Fibroblast of skin of back (primary cell): ENCODE data around the gene ABCG2. TPM values are rescaled to one million over a fixed set of nuclear protein-coding genes. Genes with fewer than 3 reads are reported as not detected.
A peak's percentile ranks its signal among the peaks of the same experiment; 100 is the strongest.

Experiments
- DNase-seq: peaks from one replicate; pipeline ENCODE4 v3.0.0-alpha.2; 2013
- polyA plus RNA-seq, 2 experiments: library from polyadenylated mRNA; unstranded; fragments of 120-200 nt; gene quantifications; one replicate each; pipeline ENCODE4 v1.2.1, GENCODE V29; 2013; ENCODE audit not compliant: insufficient read length in 2 of 2

The ABCG2 gene
- 0.20 TPM for polyA plus RNA-seq (2013, experiment 1 of 2; ENCODE audit: insufficient read length)
- 0.07 TPM for polyA plus RNA-seq (2013, experiment 2 of 2; ENCODE audit: insufficient read length)

DNA sequence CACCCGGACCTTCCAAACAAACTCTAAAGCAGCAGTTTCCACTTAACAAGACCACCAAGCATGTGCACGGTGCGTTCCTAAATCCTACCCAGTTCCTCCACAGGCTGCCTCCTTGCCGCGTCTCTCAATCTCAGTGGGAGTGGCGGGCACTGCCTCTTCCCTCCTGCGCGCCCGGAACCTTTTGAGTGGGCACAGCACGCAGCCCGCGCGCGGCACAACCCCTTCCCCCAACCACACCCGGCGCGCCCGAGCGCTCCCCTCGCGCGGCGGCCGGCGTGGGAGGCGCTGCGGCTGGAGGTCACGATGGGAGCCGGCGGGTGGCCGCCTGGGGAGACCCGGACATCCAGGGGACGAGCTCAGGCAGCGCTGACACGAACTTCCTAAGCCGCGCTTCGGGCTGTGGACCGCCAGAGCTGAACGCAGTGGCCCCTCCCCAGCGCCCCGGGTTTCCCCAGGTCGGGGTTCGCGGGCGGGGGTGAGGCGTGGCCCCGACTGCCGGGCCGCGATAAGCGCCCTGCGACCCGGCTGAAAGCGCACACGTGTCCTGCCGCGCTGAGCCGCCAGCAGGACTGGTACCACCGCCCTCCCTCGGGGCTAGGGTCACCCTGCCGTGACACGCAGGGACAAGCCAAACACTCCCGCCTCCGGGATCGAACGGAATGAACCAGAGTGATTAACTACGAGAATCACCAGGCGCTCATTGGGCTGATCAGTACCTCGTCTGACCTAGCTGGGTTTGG, at the start of gene ABCG2:
TSS of gene ABCG2 (minus strand) at position 151 of the 740 bp plus-strand sequence. CDS start 18,644 bp downstream, outside the sequence.
- DNase-seq = peak; percentile 48

DNA sequence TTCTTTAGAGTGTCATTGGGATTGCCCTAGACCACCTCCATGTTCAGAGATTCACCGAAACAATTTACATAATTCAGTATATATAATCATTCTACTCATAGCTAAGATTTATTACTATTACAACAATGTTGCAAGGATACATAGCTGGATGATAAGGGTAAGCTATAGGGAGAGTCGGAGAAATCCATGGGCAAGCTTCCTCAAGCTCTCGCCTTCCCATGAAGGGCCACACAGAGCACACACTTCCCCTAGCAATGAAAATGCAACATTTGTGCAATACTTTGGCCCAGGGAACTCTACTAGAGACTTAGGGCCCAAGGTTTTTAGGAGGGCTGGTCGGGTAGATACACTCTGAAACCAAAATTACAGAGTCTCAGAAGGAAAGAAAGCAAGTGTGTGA, 49.7 kb upstream of the ABCG2 start:
- DNase-seq = no peak

DNA sequence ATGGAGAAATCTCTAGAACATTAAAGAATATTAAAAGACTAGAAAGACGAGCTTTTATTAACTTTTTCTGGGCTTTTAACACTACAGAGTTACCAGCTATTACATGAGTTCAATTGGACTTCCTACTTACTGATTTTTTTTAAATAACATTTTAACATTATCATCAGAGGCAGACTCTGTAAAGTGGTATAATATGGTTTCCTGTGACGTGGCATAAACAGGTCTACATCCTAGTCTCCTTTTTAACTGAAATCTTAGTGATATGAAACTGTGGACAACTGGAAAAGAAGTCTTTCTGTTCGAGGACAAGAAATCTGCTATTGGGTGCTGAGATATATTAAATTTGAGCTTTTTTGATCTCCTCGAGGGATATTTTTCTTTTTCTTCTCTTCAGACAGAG, 48.7 kb upstream of the ABCG2 start:
- DNase-seq = no peak

DNA sequence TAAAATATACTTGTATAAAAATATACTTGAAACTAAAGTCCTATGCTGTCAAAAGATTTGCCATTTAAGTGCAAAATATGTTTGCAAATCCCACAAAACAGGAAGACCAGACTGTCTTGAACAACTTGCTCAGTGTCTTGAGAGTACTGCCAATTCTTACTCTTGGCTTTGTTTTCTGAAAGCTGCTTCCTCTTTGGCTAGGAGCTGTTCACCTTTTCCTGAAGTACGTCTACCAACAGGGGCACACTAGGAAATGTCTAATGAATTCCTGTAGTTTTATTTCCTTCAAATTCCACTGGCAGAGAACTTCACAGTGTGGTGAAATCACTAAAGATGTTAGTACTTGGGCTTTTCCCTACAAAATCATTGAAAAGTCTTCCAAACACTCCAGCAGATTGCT, 46.4 kb upstream of the ABCG2 start:
- no peak for DNase-seq

DNA sequence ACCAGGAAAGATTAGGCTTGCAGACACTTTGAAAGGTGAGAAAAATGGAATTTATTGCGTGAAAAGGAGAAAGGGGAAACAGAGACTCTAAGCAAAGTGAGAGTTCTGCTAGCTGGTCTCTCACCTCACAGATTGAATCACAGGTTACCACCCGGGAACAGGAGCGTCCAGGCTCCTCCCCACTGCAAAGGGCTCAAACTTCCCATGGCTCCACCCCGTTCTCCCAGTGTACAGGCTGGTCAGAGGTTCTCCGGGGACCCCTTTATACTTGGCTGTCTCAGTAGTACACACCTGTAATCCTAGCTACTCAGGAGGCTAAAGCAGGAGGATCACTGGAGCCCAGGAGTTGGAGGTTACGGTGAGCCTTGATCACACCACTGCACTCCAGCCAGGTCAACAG, 44.0 kb upstream of the ABCG2 start:
- DNase-seq = no peak

DNA sequence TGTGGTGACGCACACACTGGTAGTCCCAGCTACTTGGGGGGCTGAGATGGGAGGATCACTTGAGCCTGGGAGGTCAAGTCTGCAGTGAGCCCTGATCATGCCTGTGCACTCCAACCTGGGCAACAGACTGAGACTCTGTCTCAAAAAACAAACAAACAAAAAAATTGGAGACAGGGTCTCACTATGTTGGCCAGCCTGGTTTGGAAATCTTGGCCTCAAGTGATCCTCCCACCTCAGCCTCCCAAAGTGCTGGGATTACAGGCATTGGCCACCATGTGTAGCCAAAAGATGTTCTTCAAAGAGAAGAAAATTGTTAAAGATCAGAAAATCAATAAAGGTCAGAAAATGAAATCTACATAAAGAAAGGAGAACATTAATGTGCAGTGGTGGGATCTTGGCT, 41.7 kb upstream of the ABCG2 start:
- DNase-seq = no peak

DNA sequence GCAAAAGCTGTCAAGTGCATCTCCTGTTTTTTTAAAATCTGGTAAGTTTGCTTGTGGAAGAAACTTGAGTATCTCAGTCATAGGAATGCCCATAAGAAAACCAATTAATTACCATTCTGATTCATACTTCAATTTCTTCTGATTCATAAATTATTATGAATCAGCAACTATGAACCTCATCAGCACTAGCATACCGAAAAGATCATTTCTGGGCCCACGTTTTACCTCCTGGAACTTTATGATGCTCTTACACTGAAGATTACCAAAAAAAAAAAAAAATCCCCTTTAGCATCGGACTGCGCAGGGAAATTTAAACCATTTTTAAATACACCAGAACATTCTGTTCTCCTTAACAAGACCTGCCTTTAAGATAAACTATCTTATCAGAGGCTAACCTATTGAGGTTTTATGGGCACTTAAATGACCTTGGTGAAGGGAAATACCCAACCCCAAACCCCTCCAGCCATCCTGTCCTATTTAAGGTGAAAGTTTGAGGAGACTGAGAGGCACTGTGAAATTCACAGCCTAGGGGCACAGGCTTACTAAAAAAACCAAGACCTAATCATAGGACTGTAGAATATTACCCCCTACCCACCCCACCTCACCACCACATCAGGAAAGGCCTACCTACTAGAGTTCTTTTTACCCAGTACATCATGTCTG, 38.2 kb upstream of the ABCG2 start:
- DNase-seq = no peak

DNA sequence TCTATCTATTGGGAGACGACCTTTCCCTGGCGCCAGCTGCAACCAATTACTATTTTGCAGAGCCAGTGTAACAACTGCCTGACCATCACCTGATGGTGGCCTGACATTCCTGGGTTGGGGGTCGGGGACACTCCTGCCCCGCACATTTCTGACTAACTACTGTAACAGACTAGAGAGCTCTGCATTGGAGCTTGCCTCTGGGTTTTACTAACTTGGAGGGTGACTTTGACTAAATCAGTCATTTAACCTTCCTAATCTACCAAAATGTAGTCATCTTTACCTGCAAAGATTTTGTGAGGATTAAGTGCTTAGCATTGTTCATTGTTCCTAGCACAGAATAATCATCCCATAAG, 37.5 kb upstream of the ABCG2 start:
- DNase-seq = no peak

DNA sequence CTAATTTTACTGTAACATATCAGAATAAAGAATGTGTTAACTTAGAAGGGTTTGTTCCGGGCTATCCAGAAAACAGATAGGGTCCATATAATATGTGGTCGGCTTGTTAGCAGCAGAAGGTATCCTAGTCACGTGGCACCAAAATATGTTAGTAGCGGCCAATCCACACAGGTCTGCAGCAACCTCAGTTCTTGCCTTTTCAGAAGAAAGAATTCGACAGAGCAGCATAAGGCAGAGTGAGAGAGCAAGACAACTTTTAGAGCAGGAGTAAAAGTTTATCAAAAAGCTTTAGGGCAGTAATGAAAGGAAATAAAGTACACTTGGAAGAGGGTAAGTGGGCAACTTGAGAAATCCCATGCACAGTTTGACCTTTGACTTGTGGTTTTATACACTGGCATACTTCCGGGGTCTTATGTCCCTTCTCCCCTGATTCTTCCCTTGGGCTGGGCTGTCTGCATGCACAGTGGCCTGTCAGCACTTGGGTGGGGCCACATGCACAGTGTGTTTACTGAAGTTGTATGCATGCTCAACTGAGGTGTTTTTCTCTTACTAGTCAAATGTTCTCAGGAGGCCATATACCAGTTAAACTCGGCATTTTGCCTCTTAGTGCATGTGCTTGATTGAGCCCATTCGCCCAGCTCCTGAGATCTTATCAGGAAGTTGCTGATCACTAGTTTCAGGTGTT, 37.0 kb upstream of the ABCG2 start:
- no peak for DNase-seq

DNA sequence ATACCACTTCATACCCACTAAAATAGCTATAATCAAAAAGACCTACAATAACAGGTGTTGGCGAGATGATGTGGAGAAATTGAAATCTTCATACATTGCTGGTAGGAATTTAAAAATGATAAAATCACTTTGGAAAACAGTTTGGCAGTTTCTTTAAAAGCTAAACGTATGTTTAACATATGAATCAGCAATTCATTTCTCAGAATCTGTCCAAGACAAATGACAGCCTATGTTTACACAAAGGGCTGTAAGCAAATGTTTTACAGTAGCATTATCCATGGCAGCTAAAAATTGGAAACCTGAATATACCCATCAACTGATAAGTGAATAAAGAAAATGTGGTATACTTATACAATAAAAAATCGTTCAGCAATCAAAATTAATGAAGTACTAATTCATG, 33.0 kb upstream of the ABCG2 start:
- DNase-seq = no peak

DNA sequence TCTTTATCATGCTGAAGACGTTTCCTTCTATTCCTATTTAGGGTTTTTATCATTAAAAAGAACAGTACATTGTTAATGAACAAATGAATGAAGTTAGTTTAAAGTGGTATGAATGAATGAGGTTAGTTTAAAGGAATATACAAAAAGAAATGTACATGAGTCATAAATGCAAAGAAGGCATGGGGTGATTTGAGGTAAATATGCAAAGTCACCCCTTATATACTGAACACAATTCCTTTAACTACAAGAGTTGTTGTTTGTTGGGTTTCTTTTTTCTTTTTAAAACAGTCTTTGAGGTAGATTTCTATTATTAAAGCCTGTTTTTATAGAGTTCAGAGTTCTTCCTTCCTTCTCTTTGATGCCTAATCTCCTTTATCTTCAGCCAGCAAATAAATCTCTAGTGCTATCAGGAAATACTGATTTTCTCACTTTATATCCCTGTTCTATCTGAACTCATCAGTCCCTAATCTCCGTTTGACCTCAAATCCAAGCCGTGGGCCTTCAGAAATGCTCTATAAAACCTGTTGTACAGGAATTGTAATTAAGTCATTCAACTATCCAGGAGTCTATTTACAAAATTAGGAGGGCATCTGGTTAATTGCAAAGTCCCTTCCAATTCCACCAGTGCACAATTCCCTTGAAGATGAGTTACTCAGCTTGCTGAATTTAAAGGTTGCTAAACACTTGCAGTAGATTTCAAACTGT, 31.6 kb upstream of the ABCG2 start:
- DNase-seq = no peak

DNA sequence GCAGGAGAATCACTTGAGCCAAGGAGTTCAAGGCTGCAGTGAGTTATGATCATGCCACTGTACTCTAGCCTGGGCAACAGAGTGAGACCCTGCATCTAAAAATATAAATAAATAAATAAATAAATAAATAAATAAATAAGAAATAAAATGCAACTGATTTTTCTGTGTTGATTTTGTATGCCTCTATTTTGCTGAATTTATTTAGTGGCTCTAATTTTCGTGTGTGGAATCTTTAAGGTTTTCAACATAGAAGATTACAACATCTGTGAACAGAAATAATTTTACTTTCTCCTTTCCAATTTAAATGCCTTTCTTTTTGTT, 30.9 kb upstream of the ABCG2 start:
- no peak for DNase-seq

DNA sequence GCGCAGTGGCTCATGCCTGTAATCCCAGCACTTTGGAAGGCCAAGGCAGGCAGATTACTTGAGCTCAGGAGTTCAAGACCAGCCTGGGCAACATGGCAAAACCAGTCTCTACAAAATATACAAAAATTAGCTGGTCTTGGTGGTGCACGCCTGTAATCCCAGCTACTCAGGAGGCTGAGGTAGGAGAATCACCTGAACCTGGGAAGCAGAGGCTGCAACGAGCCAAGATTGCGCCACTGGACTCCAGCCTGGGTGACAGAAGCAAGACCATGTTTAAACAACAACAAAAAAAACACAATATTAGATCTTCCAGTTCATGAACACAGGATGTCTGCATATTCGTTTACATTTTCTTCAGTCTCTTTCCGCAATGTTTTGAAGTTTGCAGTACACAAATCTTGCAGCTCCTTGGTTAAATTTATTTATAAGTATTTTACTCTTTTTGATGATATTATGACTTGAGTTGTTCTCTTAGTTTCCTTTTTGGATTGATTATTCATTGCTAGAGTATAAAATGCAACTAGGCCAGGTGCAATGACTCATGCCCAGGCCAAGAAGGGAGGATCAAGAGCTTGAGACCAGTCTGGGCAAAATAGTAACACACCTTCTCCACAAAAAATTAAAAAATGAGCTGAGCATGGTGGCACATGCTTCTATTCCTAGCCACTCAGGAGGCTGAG, 30.4 kb upstream of the ABCG2 start:
- no peak for DNase-seq

DNA sequence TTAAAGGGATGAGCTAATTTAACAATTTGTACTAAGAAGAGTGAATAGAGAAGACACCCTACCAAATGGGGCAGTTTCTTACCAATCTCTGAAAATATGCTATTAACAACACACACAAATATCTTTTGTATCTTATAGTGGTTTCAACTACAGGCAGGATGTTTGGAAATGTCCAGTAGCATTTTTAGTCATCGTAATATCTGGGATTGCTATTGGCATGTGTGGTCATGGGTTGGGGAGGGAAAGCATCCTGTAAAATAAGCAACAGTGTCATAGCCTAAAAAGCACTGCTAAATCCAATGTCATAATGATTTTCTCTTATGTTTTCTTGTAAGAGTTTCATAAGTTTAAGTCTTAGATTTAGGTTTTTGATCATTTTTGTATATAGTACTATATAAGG, 29.3 kb upstream of the ABCG2 start:
- peak; percentile 32 for DNase-seq

DNA sequence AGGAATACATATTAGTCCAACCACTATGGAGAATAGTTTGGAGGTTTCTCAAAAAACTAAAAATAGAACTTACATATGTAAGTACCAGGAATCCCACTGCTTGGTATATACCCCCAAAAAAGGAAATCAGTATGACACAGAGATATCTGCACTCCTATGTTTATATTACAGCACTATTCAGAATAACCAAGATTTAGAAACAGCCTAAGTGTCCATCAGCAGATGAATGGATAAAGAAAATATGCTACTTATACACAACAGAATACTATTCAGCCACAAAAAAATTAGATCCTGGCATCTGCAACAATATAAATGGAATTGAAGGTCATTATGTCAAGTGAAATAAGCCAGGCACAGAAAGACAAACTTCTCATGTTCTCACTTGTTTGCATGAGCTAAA, 27.5 kb upstream of the ABCG2 start:
- DNase-seq = peak; percentile 62

DNA sequence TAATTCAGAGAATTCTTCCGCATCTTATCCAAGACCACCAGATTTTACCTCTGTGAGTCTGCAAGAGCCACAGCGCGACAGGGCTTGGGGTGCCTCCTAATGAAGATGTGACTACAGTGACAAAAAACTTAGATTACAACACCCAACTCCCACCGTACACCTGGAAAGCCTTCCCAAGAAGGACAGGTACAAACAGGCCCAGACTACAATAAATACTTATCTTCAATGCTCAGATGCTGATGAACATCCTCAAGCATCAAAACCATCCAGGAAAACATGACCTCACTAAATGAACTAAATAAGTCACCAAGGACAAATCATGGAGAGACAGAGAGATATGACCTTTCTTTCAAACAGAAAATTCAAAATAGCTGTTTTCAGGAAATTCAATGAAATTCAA, 20.8 kb upstream of the ABCG2 start:
- no peak for DNase-seq

DNA sequence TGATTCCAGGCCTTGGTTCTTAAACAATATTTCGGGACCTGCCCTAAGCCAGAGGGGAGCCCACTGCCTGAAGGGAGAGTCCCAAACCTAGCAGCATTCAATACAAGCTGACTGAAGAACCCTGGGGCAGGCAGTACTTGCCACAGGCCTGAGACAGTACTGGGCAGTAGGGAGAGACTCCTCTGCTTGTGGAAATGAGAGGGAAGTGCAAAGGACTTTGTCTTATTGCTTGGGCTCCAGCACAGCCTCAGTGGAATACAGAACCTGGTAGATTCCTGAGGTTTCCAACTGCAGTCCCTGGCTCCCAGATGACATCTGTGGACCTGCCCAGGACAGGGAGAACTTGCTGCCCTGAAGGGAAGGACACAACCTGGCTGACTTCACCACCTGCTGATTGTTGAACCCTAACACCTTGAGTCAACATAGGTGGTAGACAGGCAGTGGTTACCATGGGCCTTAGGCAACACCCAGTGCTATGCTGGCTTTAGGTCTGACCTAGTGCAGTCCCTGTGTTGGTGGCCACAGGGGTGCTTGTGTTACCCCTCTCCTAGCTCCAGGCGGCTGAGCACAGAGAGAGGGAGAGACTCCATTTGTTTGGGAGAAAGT, 20.3 kb upstream of the ABCG2 start:
- DNase-seq = no peak

DNA sequence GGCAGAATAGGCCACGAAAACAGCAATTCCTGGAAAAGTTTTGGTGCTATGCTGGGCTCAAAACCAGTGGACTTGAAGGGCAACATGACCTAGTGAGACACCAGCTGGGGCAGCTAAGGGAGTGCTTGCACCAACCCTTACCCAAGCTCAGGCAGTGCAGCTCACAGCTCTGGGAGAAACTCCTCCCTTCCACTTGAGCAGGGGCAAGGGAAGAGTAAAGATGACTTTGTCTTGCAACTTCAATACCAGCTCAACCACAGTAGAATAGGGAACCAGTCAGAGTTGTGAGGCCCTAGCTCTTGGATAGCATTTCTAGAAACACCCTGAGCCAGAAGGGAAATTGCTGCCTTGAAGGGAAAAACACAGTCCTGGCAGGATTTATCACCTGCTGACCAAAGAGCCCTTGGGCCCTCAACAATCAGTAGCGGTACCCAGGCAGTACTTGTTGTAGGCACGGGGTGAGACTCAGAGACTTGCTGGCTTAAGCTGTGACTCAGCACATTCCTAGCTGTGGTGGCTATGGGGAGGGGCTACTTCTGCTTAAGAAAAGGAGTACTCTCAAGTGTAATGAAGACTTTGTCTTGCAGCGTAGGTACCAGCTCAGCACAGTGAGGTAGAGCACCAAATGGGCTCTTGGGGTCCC, 19.7 kb upstream of the ABCG2 start:
- DNase-seq = peak; percentile 83

DNA sequence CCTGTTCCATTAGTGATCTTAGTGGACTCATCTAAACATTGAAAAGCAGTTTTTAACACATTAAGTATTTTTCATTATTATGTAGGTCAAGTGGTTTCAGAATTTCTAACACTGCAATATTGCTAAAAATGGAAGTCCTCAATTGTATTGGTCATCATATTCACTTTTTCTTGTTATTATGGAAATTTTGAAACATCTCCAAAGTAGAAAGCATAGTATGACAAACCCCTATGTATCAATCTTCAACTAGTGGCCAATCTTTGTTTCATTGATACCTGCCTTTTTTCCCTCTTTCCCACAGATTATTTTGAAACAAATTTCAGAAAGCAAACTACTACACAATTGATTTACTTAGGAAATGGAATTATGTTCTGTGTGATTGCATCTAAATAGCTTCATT, 14.5 kb upstream of the ABCG2 start:
- no peak for DNase-seq

DNA sequence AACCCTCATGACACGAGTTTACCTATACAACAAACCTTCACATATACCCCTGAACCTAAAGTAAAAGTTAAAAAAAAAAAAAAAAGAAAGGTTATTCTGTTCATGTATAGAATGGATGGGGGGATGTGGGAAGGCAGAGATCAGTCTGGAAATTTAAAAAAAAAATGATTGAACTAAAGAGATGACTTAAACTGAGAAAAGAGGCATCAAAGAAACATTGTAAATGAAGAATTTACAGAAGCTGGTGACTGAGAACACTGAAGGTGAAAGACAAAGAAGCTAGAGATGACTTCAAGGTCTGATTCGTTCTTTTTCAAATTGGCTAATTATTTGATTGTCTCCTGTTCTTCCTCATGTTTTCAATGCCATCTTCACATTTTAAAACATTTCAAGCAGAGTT, 12.8 kb upstream of the ABCG2 start:
- DNase-seq = no peak

DNA sequence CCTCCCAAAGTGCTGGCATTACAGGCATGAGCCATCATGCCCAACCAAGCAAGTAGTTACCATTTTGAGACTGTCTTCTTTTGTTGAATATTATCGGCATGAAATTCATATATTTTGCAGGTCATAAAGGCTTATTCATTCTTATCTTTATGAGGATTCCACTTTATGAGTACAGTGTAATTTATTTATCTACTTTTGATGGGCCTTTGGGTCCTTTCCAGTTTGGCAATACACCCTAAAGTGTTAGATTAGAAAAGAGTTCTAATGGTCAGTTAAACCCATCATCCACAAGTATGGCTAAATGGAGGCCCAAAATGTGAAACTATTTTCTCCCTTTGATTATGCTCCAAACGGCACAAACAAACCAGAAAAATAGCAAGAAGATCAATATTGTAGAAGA, 10.9 kb upstream of the ABCG2 start:
- no peak for DNase-seq

DNA sequence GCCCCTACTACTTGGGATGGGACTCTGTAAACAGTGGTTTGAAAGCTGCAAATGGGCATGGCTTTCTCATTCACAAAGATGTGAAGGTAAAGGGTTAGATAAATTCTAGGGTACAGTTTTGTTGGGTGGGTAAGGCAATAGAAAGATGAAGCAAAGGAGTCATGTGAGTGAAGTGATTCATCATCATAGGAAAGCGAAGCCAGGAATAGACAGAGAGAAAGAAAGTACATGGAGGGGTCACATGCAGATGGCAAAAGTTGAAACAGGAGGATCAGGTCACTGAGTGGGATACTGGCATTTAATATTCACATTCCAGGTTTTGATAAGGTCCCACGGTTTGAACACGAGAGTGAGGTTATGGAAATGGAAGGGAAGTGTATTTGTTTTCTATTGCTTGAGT, 8.2 kb upstream of the ABCG2 start:
- no peak for DNase-seq
